GM12892 (cell line): ENCODE results near the gene TRIM5.

Experiments used
- POLR2A ChIP-seq: IDR thresholded peaks from 2 replicates; pipeline ENCODE4 v1.6.1; 2011; ENCODE audit warnings: low read depth, low read length, control low read depth
- POLR2AphosphoS5 ChIP-seq: IDR thresholded peaks from 2 replicates; pipeline ENCODE4 v1.6.1; 2011; ENCODE audit warnings: low read depth, low read length, control low read depth

DNA sequence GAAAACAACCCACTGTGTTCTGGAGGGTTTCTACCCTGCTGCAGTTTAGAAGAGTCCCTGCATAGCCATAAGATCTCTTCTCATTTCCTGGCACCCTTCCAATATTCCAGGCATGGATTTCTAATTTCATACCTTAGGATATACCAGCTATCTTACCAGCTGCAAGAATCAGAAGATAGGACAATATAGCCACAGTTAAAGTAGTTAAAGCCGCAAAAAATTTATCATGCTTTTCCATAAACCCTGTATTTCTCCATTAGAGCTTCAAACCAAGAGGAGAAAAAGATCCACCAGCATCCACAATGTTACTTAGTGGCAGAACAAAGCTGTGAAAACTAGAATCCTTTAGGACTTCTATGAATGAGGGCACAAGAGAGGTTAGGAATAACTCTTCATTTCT, 42.8 kb upstream of the TRIM5 start:
- TF ChIP-seq POLR2A (no peak), POLR2AphosphoS5 (no peak)
